Measurements from ENCODE around the gene LIX1L. TPM values are rescaled to one million over a fixed set of nuclear protein-coding genes. Genes with fewer than 3 reads are reported as not detected.

Gene LIX1L
- total and polyA plus RNA-seq, 2 donors (not counting 3 experiments of a cell fraction or from before 2014, with no cell fraction given) = 54.9 to 56.4 TPM

GRCh38 chr1:145946477-145946986 lies 11.3 kb downstream of the LIX1L start:
- Histone ChIP-seq H3K27me3 (ENCODE audit: control insufficient read depth in 2 of 2, insufficient read depth in 2 of 2, low read length in 2 of 2) (no peaks in the 10 kb centered on the region), H3K9me3 (replicated peaks; ENCODE audit: control insufficient read depth, insufficient read depth, low read length) (no peaks in the 10 kb centered on the region), H3K4me3 (replicated peaks in 1 of 3; ENCODE audit: insufficient read depth in 1 of 3, low read depth in 1 of 3, low read length in 3 of 3) (no peak overlapping the region), H3K9me1 (replicated peaks; ENCODE audit: control insufficient read depth, extremely low read depth, insufficient read depth, low read length) (no peaks in the 10 kb centered on the region), H3K79me2 (ENCODE audit: control insufficient read depth, insufficient read depth, low read length) (peaks cover 38% of the 10 kb centered on the region), H4K20me1 (replicated peaks; ENCODE audit: control insufficient read depth, extremely low read depth, insufficient read depth, low read length) (no peaks in the 10 kb centered on the region), H3K27ac (ENCODE audit: insufficient read depth, low read depth, low read length) (no peak overlapping the region), H3K4me1 (ENCODE audit: control insufficient read depth, extremely low read depth, insufficient read depth, low read length) (no peaks in the 10 kb centered on the region), H2AFZ (ENCODE audit: low read depth, low read length) (no peak overlapping the region), H3K9ac (replicated peaks; ENCODE audit: extremely low read depth, insufficient read depth, low read length) (no peak overlapping the region), H3K36me3 (ENCODE audit: control insufficient read depth in 2 of 2, extremely low read depth in 1 of 2, insufficient read depth in 2 of 2, low read length in 2 of 2) (peaks cover 0 to 3% of the 10 kb centered on the region in 2 experiments), H3K4me2 (ENCODE audit: insufficient read depth, low read length) (no peak overlapping the region)
- TF ChIP-seq EZH2 (IDR thresholded peaks at IDR 0.05; ENCODE audit: borderline replicate concordance, low read depth, low read length, severe bottlenecking) (no peak), MAX (IDR thresholded peaks at IDR 0.05; ENCODE audit: insufficient read depth, insufficient read length) (no peak), POLR2AphosphoS5 (IDR thresholded peaks at IDR 0.05; ENCODE audit: insufficient read depth, low read depth, low read length) (no peak), JUN (IDR thresholded peaks at IDR 0.05; ENCODE audit: borderline replicate concordance, insufficient read depth, insufficient read length, low read depth) (no peak)
- ChIA-PET CTCF (interaction anchor here (1.6 kb wide), 1 partner anchor 9 kb away, joined by 4 read pairs; no protein-coding TSS in a partner anchor), POLR2A (interaction anchor here (0.7 kb wide), 1 partner anchor 68 kb away, joined by 4 read pairs; no protein-coding TSS in a partner anchor)
- dilution Hi-C loops (cut with MboI; ENCODE audit: extremely low pct_ligation_motif_present, low sequenced_read_pairs) (no loop called here), intact Hi-C loops (cut with micrococcal nuclease) (no loop called here)
- BruUV-seq (replicated peaks) = no TSS peak
- FAIRE-seq = no peak
- DNase-seq (ENCODE audit: low read depth, low spot score) = no peak

- no peak overlapping the region for H3K27ac ChIP-seq (ENCODE audit: insufficient read depth, low read depth, low read length)
- H3K27me3 ChIP-seq (ENCODE audit: control insufficient read depth in 2 of 2, insufficient read depth in 2 of 2, low read length in 2 of 2) = no peaks in the 10 kb centered on the region
- no peak overlapping the region for H3K9ac ChIP-seq (replicated peaks; ENCODE audit: extremely low read depth, insufficient read depth, low read length)
- H3K36me3 ChIP-seq (ENCODE audit: control insufficient read depth in 2 of 2, extremely low read depth in 1 of 2, insufficient read depth in 2 of 2, low read length in 2 of 2) = peaks cover 0 to 3% of the 10 kb centered on the region in 2 experiments
- FAIRE-seq (no peak), DNase-seq (ENCODE audit: low read depth, low spot score) (no peak)
- H3K79me2 ChIP-seq (ENCODE audit: control insufficient read depth, insufficient read depth, low read length) = peaks cover 24% of the 10 kb centered on the region
- dilution Hi-C loops (cut with MboI; ENCODE audit: extremely low pct_ligation_motif_present, low sequenced_read_pairs) (no loop called here), intact Hi-C loops (cut with micrococcal nuclease) (no loop called here)
- no peaks in the 10 kb centered on the region for H3K9me1 ChIP-seq (replicated peaks; ENCODE audit: control insufficient read depth, extremely low read depth, insufficient read depth, low read length)
- H3K9me3 ChIP-seq (replicated peaks; ENCODE audit: control insufficient read depth, insufficient read depth, low read length) = no peaks in the 10 kb centered on the region
- ChIA-PET POLR2A (no interaction called here), CTCF (interaction anchor here (0.6 to 1.1 kb wide), 2 partner anchors 14 to 63 kb away, joined by 3 read pairs; partner anchors contain the start of gene LIX1L)
- no peak for TF ChIP-seq GATA2 (IDR thresholded peaks at IDR 0.05; ENCODE audit: insufficient read depth, insufficient read length, low read depth, low read length)
- H3K4me3 ChIP-seq (replicated peaks in 1 of 3; ENCODE audit: insufficient read depth in 1 of 3, low read depth in 1 of 3, low read length in 3 of 3) = no peak overlapping the region
- no TSS peak for BruUV-seq (replicated peaks)
- no peak overlapping the region for H2AFZ ChIP-seq (ENCODE audit: low read depth, low read length)
- no peaks in the 10 kb centered on the region for H4K20me1 ChIP-seq (replicated peaks; ENCODE audit: control insufficient read depth, extremely low read depth, insufficient read depth, low read length)
- no peaks in the 10 kb centered on the region for H3K4me1 ChIP-seq (ENCODE audit: control insufficient read depth, extremely low read depth, insufficient read depth, low read length)
- H3K4me2 ChIP-seq (ENCODE audit: insufficient read depth, low read length) = no peak overlapping the region
Measured at GRCh38 chr1:145944532-145944931, 13.3 kb downstream of the LIX1L start.
